Left ventricle myocardium inferior (tissue), 1 donor: ENCODE measurements around the gene ITGA6. TPM values are rescaled to one million over a fixed set of nuclear protein-coding genes. Genes with fewer than 3 reads are reported as not detected.

Source experiments
- DNase-seq: peaks from one replicate; pipeline ENCODE4 v3.0.0-alpha.2; 2020
- H3K27ac ChIP-seq: fragments of 200-600 bp; replicated peaks from 2 replicates; pipeline ENCODE4 v1.8.0; 2021
- H3K27me3 ChIP-seq: fragments of 200-600 bp; 2 replicates; pipeline ENCODE4 v1.8.0; 2021; ENCODE audit warnings: low read depth
- H3K36me3 ChIP-seq: fragments of 200-600 bp; 2 replicates; pipeline ENCODE4 v1.8.0; 2021
- H3K4me1 ChIP-seq: fragments of 200-600 bp; 2 replicates; pipeline ENCODE4 v1.8.0; 2021
- H3K4me3 ChIP-seq: fragments of 200-600 bp; 2 replicates; pipeline ENCODE4 v1.8.0; 2021; ENCODE audit warnings: mild to moderate bottlenecking, moderate library complexity
- H3K9me3 ChIP-seq: fragments of 200-600 bp; replicated peaks from 2 replicates; pipeline ENCODE4 v1.8.0; 2021
- CTCF ChIP-seq: fragments of 200-600 bp; IDR thresholded peaks from 2 replicates; pipeline ENCODE4 v1.8.0; 2021; ENCODE audit warnings: antibody characterized with exemption, mild to moderate bottlenecking, borderline replicate concordance
- intact Hi-C: fragments of 100-400 bp; cut with micrococcal nuclease; formaldehyde crosslinking; loops from one replicate; pipeline ENCODE4 v1.11.0; 2022
- total RNA-seq: library from RNA; stranded (reverse); fragmentation: NEBNext Ultra II Directional; extraction: Animal tissue kit (Norgen Biotek cat#: 25700); gene quantifications from one replicate; pipeline ENCODE4 v1.2.1, GENCODE V29; 2021
- donor health status: DM: no; HTN: yes; CAD: no; lungs with severe emphysema.

The ITGA6 gene
- total RNA-seq, 1 donor from 2014 or later, result 42.0 TPM

DNA sequence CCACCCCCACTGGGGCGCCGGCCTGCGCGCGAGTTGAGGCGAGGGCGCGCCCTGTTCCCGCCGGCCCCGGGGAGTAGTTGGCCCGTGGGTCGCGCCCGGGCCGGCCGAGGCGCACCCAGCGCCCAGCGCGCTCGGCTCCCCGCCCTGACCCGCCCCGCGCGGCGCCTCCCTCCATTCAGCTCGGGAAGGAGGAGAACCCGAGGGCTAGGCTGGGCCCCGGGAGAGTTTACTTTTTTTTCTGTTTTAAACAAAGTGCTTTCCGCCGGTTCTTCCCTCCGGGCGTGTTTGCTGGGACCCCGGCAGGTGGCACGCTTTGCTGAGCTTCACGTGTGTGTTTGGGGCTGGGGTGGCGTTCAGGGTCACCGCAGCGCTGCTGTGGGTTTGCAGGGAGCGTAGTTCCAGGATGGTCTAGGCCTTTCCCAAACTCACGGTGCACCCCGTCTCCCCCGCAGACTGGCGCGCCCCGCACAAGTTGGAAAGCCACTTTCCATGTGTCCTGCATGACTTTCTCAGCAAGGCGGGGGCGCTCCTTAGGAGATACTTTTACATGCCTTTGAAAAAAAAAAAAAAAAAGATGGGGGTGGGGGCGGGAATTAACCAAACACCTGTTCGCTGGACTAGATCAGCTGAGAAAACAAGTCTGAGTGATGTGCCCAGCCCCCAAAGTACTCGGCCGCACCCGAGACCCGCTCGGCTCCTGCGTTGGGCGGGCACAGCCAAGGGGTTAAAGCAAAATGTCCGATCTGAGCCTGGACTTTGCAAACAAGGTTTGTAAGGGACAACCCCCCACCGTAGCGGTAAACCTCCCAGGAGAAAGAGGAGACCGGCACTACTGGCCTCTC is 825 bp downstream of the ITGA6 start:
- intact Hi-C loops, result no loop called here

GRCh38 chr2:172428832-172429210 is 1.4 kb downstream of the ITGA6 start:
- Histone ChIP-seq H3K36me3 (no peaks in the 10 kb centered on the region), H3K27ac (peak overlapping the region; percentile 90), H3K9me3 (no peaks in the 10 kb centered on the region), H3K4me1 (peaks cover 70% of the 10 kb centered on the region), H3K4me3 (peak overlapping the region; percentile 73), H3K27me3 (no peaks in the 10 kb centered on the region)
- TF ChIP-seq CTCF, result no peak
- DNase-seq, result no peak
- intact Hi-C loops, result no loop called here

More for the DNA sequence above, 825 bp downstream of the ITGA6 start:
- H3K4me1 ChIP-seq, result peaks cover 64% of the 10 kb centered on the region
- no peaks in the 10 kb centered on the region for H3K27me3 ChIP-seq
- peak overlapping the region; percentile 90 for H3K27ac ChIP-seq
- H3K4me3 ChIP-seq, result peak overlapping the region; percentile 73
- TF ChIP-seq CTCF, result peak; percentile 29
- H3K9me3 ChIP-seq, result no peaks in the 10 kb centered on the region
- no peaks in the 10 kb centered on the region for H3K36me3 ChIP-seq
- DNase-seq, result peak; percentile 48

- H3K27ac ChIP-seq, result peak overlapping the region; percentile 90
- peak overlapping the region; percentile 73 for H3K4me3 ChIP-seq
Measured at GRCh38 chr2:172429301-172429968, 2.0 kb downstream of the ITGA6 start.

GRCh38 chr2:172430027-172430426 is 2.6 kb downstream of the ITGA6 start:
- no peaks in the 10 kb centered on the region for H3K27me3 ChIP-seq
- no peaks in the 10 kb centered on the region for H3K9me3 ChIP-seq
- H3K4me3 ChIP-seq, result peak overlapping the region; percentile 73
- intact Hi-C loops, result no loop called here
- peaks cover 83% of the 10 kb centered on the region for H3K4me1 ChIP-seq
- H3K36me3 ChIP-seq, result no peaks in the 10 kb centered on the region
- H3K27ac ChIP-seq, result peak overlapping the region; percentile 90
- DNase-seq, result no peak
- no peak for TF ChIP-seq CTCF

More at GRCh38 chr2:172429301-172429968, 2.0 kb downstream of the ITGA6 start:
- Histone ChIP-seq H3K27me3 (no peaks in the 10 kb centered on the region), H3K4me1 (peaks cover 77% of the 10 kb centered on the region), H3K36me3 (no peaks in the 10 kb centered on the region), H3K9me3 (no peaks in the 10 kb centered on the region)
- intact Hi-C loops, result no loop called here
- DNase-seq, result no peak
- peak; percentile 16 for TF ChIP-seq CTCF

DNA sequence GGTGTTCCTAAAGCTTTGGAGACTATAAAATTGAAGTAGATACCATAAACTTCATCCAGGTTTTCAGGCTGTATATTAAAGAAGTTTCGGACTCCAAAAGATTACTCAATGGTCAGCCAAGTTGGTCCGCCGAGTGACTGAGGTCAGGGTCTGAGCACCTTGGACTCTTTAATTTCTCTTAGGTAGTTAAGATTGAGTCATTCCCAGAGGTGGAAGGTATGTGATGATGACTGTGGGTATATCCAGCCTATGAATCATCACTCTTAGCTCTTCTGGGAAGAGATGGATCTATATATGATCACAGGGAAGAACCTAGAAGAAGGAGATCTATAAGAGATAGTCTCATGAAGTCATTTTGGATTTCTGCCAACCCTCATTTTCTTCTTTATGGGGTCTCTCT is 3.3 kb downstream of the ITGA6 start:
- Histone ChIP-seq H3K27ac (peak overlapping the region; percentile 90), H3K27me3 (no peaks in the 10 kb centered on the region), H3K9me3 (no peaks in the 10 kb centered on the region), H3K4me1 (peaks cover 89% of the 10 kb centered on the region), H3K36me3 (no peaks in the 10 kb centered on the region), H3K4me3 (peak overlapping the region; percentile 73)
- DNase-seq, result no peak
- TF ChIP-seq CTCF, result no peak
- intact Hi-C loops, result no loop called here
